ENCODE data around the gene NCBP2. TPM values are rescaled to one million over a fixed set of nuclear protein-coding genes. Genes with fewer than 3 reads are reported as not detected.

Gene NCBP2
- total RNA-seq, 1 donor from 2014 or later = 16.9 TPM

DNA sequence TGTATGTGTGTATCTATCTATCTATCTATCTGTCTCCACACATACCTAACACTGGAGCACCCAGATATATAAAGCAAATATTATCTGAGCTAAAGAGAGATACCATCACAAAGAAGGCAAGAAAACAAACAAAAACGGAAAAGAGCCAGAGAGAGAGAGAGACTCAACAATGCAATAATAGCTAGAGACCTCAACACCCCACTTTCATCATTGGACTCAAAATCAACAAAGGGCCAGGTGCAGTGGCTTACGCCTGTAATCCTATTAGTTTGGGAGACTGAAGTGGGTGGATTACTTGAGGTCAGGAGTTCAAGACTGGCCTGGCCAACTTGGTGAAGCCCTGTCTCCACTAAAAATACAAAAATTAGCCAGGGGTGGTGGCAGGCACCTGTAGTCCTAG is 23.4 kb downstream of the NCBP2 start:
- no peak for DNase-seq (ENCODE audit: low spot score in 2 of 2)
- no peaks in the 10 kb centered on the region for H3K27me3 ChIP-seq
- intact Hi-C loops (cut with DNase I) = no loop called here
- H3K4me1 ChIP-seq = no peaks in the 10 kb centered on the region
- H3K27ac ChIP-seq = no peak overlapping the region
- peaks cover 10 to 31% of the 10 kb centered on the region in 2 donors for H3K36me3 ChIP-seq
- no peaks in the 10 kb centered on the region for H3K9me3 ChIP-seq
- no peak overlapping the region for H3K4me3 ChIP-seq
- TF ChIP-seq, protein P1, sequence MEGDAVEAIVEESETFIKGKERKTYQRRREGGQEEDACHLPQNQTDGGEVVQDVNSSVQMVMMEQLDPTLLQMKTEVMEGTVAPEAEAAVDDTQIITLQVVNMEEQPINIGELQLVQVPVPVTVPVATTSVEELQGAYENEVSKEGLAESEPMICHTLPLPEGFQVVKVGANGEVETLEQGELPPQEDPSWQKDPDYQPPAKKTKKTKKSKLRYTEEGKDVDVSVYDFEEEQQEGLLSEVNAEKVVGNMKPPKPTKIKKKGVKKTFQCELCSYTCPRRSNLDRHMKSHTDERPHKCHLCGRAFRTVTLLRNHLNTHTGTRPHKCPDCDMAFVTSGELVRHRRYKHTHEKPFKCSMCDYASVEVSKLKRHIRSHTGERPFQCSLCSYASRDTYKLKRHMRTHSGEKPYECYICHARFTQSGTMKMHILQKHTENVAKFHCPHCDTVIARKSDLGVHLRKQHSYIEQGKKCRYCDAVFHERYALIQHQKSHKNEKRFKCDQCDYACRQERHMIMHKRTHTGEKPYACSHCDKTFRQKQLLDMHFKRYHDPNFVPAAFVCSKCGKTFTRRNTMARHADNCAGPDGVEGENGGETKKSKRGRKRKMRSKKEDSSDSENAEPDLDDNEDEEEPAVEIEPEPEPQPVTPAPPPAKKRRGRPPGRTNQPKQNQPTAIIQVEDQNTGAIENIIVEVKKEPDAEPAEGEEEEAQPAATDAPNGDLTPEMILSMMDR (IDR thresholded peaks at IDR 0.05) = no peak

DNA sequence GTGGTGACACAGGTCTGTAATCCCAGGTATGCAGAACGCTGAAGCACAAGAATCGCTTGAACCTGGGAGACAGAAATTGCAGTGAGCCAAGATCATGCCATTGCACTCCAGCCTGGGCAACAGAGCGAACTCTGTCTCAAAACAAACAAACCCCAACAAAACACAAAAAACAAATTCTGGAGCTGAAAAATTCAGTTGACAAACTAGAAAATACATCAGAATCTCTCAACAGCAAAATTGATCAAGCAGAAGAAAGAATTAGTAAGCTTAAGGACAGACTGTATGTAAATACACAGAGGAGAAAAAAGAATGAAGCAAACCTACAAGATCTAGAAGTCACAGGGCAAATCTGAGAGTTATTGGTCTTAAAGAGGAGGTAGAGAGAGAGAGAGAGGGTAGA is 25.3 kb downstream of the NCBP2 start:
- no peaks in the 10 kb centered on the region for H3K27me3 ChIP-seq
- H3K4me3 ChIP-seq = no peak overlapping the region
- no peaks in the 10 kb centered on the region for H3K4me1 ChIP-seq
- intact Hi-C loops (cut with DNase I) = no loop called here
- no peak overlapping the region for H3K27ac ChIP-seq
- H3K9me3 ChIP-seq = no peaks in the 10 kb centered on the region
- TF ChIP-seq, protein P1 (IDR thresholded peaks at IDR 0.05) = no peak
- H3K36me3 ChIP-seq = peaks cover 10 to 30% of the 10 kb centered on the region in 2 donors
- DNase-seq (ENCODE audit: low spot score in 2 of 2) = no peak

DNA sequence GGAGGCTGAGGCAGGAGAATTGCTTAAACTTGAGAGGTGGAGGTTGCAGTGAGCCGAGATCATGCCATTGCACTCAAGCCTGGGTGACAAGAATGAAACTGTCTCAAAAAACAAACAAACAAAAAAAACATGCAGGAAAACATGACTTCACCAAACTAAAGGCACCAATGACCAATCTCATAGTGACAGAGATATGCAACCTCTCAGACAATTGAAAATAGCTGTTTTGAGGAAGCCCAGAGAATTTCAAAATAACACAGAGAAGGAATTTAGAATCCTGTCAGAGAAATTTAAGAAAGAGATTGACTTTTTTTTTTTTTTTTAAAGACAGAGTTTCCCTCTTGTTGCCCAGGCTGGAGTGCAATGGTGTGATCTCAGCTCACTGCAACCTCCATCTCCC is 26.1 kb downstream of the NCBP2 start:
- H3K27me3 ChIP-seq = no peaks in the 10 kb centered on the region
- H3K36me3 ChIP-seq = peaks cover 10 to 30% of the 10 kb centered on the region in 2 donors
- no peak overlapping the region for H3K4me3 ChIP-seq
- no peak overlapping the region for H3K27ac ChIP-seq
- DNase-seq (ENCODE audit: low spot score in 2 of 2) = no peak
- TF ChIP-seq, protein P1 (IDR thresholded peaks at IDR 0.05) = no peak
- H3K9me3 ChIP-seq = no peaks in the 10 kb centered on the region
- intact Hi-C loops (cut with DNase I) = no loop called here
- no peaks in the 10 kb centered on the region for H3K4me1 ChIP-seq

DNA sequence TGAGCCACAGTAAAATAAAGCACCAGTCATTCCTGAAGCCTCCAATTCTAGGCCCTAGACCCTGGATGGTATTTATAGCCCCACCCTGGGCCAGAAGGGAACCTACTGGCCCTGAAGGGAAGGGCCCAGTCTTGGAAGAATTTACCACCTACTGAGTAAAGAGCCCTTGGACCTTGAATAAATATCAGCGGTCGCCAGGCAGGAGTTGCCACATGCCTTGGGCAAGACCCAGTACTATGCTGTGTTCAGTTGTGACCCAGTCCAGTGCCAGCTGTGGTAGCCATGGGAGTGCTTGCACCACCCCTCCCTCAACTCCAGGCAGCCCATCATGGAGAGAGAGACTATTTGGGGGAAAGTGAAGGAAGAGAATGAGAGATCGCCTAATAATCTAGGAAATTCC is 27.0 kb downstream of the NCBP2 start:
- Histone ChIP-seq H3K4me3 (no peak overlapping the region), H3K36me3 (peaks cover 10 to 30% of the 10 kb centered on the region in 2 donors), H3K27ac (no peak overlapping the region), H3K9me3 (no peaks in the 10 kb centered on the region), H3K4me1 (no peaks in the 10 kb centered on the region), H3K27me3 (no peaks in the 10 kb centered on the region)
- TF ChIP-seq, protein P1 (IDR thresholded peaks at IDR 0.05) = no peak
- intact Hi-C loops (cut with DNase I) = no loop called here
- no peak for DNase-seq (ENCODE audit: low spot score in 2 of 2)

DNA sequence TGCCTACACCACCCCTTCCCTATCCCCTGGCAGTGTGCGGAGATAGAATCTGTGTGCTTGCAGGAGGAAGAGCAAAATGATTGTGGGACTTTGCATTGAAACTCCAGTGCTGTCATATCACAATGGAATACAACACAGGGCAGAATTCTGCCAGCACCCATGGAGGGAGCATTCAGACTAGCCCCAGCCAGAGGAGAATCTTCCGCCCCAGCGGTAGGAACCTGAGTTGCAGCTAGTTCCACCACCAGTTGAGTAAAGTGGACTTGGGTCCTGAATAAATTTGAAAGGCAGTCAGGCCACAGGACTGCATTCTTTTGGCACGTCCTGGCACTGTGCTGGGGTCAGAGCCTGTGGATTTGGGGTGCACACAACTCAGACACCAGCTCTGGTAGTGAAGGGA is 27.5 kb downstream of the NCBP2 start:
- no peaks in the 10 kb centered on the region for H3K27me3 ChIP-seq
- H3K27ac ChIP-seq = no peak overlapping the region
- intact Hi-C loops (cut with DNase I) = no loop called here
- no peak overlapping the region for H3K4me3 ChIP-seq
- no peaks in the 10 kb centered on the region for H3K9me3 ChIP-seq
- H3K36me3 ChIP-seq = peaks cover 10 to 30% of the 10 kb centered on the region in 2 donors
- no peak for DNase-seq (ENCODE audit: low spot score in 2 of 2)
- no peaks in the 10 kb centered on the region for H3K4me1 ChIP-seq
- TF ChIP-seq, protein P1 (IDR thresholded peaks at IDR 0.05) = no peak

DNA sequence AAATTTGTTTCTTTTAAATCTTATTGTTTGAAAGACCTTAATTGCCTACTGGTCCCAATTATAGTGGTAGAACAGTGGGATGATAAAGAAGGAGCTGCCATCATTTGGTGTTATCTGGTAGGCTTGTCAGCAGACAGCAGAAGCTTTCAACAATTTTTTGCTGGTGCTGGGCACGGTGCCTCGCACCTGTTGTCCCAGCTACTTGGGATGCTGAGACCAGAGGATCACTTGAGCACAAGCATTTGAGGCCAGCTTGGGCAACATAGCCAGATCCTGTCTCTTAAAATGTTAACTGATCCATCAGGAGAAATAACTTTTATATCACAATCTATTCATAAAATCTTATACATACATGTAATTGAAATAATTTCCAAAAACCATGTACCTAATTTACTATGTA is 38.6 kb downstream of the NCBP2 start:
- intact Hi-C loops (cut with DNase I) = no loop called here
- H3K36me3 ChIP-seq = peaks cover 42 to 63% of the 10 kb centered on the region in 2 donors
- H3K27me3 ChIP-seq = no peaks in the 10 kb centered on the region
- H3K9me3 ChIP-seq = no peaks in the 10 kb centered on the region
- DNase-seq (ENCODE audit: low spot score in 2 of 2) = no peak
- no peak overlapping the region for H3K4me3 ChIP-seq
- no peaks in the 10 kb centered on the region for H3K4me1 ChIP-seq
- no peak overlapping the region for H3K27ac ChIP-seq
- TF ChIP-seq, protein P1 (IDR thresholded peaks at IDR 0.05) = no peak
